RWPE2 (cell line): ENCODE data around the gene APLN.

Experiments
- ATAC-seq: fragments of 200-7000 bp; cut with Tn5 transposase; 3 replicates; pipeline ENCODE4 v1.9.1; 2021; ENCODE audit warnings: low read depth
- DNase-seq: peaks from one replicate; pipeline ENCODE4 v3.0.0-alpha.2; 2020; ENCODE audit warnings: low spot score
- H3K27ac ChIP-seq: fragments of 450-650 bp; 2 replicates; pipeline ENCODE4 v1.5.1; 2017; ENCODE audit warnings: mild to moderate bottlenecking; ENCODE audit not compliant: poor library complexity, severe bottlenecking
- H3K27me3 ChIP-seq: fragments of 250-450 bp; sonication (Bioruptor Pico); 2 replicates; pipeline ENCODE4 v1.5.1; 2021; ENCODE audit warnings: mild to moderate bottlenecking, moderate library complexity; ENCODE audit not compliant: insufficient read depth, poor library complexity, severe bottlenecking
- H3K36me3 ChIP-seq: fragments of 250-450 bp; sonication (Bioruptor Pico); 2 replicates; pipeline ENCODE4 v1.5.1; 2020; ENCODE audit warnings: low read depth, mild to moderate bottlenecking, moderate library complexity
- H3K4me1 ChIP-seq: fragments of 250-450 bp; sonication (Bioruptor Pico); 2 replicates; pipeline ENCODE4 v1.5.1; 2021; ENCODE audit warnings: mild to moderate bottlenecking, moderate library complexity; ENCODE audit not compliant: insufficient read depth, poor library complexity, severe bottlenecking
- H3K4me3 ChIP-seq: fragments of 250-450 bp; sonication (Bioruptor Pico); 2 replicates; pipeline ENCODE4 v1.5.1; 2021; ENCODE audit warnings: mild to moderate bottlenecking, moderate library complexity; ENCODE audit not compliant: severe bottlenecking
- H3K9me3 ChIP-seq: fragments of 250-450 bp; sonication (Bioruptor Pico); 2 replicates; pipeline ENCODE4 v1.5.1; 2021; ENCODE audit warnings: mild to moderate bottlenecking, moderate library complexity; ENCODE audit not compliant: severe bottlenecking
- CTCF ChIP-seq: fragments of 450-650 bp; IDR thresholded peaks from one replicate; pipeline ENCODE4 v1.5.1; 2017; ENCODE audit warnings: mild to moderate bottlenecking, moderate library complexity; ENCODE audit not compliant: poor library complexity, severe bottlenecking

The APLN gene

GRCh38 chrX:129697204-129697829, 42.6 kb upstream of the APLN start:
- H3K27me3 ChIP-seq, result no peaks in the 10 kb centered on the region
- H3K4me3 ChIP-seq, result no peak overlapping the region
- no peak for TF ChIP-seq CTCF
- DNase-seq (no peak), ATAC-seq (no peak)
- H3K27ac ChIP-seq, result no peak overlapping the region
- H3K36me3 ChIP-seq, result no peaks in the 10 kb centered on the region
- no peaks in the 10 kb centered on the region for H3K9me3 ChIP-seq
- H3K4me1 ChIP-seq, result peaks cover 9% of the 10 kb centered on the region

- no peaks in the 10 kb centered on the region for H3K9me3 ChIP-seq
- H3K27ac ChIP-seq, result no peak overlapping the region
- no peak overlapping the region for H3K4me3 ChIP-seq
- TF ChIP-seq CTCF, result no peak
- no peaks in the 10 kb centered on the region for H3K27me3 ChIP-seq
- peaks cover 9% of the 10 kb centered on the region for H3K4me1 ChIP-seq
- H3K36me3 ChIP-seq, result no peaks in the 10 kb centered on the region
- DNase-seq, result no peak
- ATAC-seq, result no peak
Measured at GRCh38 chrX:129696463-129697155, 41.9 kb upstream of the APLN start.

- TF ChIP-seq CTCF, result no peak
- H3K27me3 ChIP-seq, result no peaks in the 10 kb centered on the region
- H3K36me3 ChIP-seq, result no peaks in the 10 kb centered on the region
- no peaks in the 10 kb centered on the region for H3K9me3 ChIP-seq
- H3K4me1 ChIP-seq, result peaks cover 9% of the 10 kb centered on the region
- ATAC-seq, result no peak
- no peak for DNase-seq
- no peak overlapping the region for H3K27ac ChIP-seq
- H3K4me3 ChIP-seq, result no peak overlapping the region
Measured at GRCh38 chrX:129695937-129696336, 41.2 kb upstream of the APLN start.

GRCh38 chrX:129695535-129695934, 40.8 kb upstream of the APLN start:
- no peak for DNase-seq
- Histone ChIP-seq H3K4me1 (peaks cover 9% of the 10 kb centered on the region), H3K36me3 (no peaks in the 10 kb centered on the region), H3K9me3 (no peaks in the 10 kb centered on the region), H3K4me3 (no peak overlapping the region), H3K27me3 (no peaks in the 10 kb centered on the region), H3K27ac (no peak overlapping the region)
- no peak for TF ChIP-seq CTCF
- ATAC-seq, result no peak

- Histone ChIP-seq H3K4me3 (no peak overlapping the region), H3K27me3 (no peaks in the 10 kb centered on the region), H3K36me3 (no peaks in the 10 kb centered on the region), H3K9me3 (no peaks in the 10 kb centered on the region), H3K4me1 (peaks cover 9% of the 10 kb centered on the region), H3K27ac (no peak overlapping the region)
- no peak for ATAC-seq
- no peak for DNase-seq
- TF ChIP-seq CTCF, result no peak
Measured at GRCh38 chrX:129694805-129695204, 40.0 kb upstream of the APLN start.
